Measurements from ENCODE around the gene COL1A1.

GRCh38 chr17:50150354-50151040, 50.9 kb downstream of the COL1A1 start, which contains the start of gene PPP1R9B:
- TF ChIP-seq CTCF (IDR thresholded peaks at IDR 0.05) (no peak), POLR2A (IDR thresholded peaks at IDR 0.05) (no peak)
